GM21737 (cell line): ENCODE measurements around the gene AK1.

Experiments
- ATAC-seq: cut with Tn5 transposase; IDR thresholded peaks from one replicate; pipeline ENCODE4 v1.9.1; 2021; ENCODE audit warnings: mild to moderate bottlenecking, moderate library complexity; ENCODE audit not compliant: unreplicated experiment

AK1 gene

GRCh38 chr9:127825319-127826051, 52.0 kb downstream of the AK1 start:
- no peak for ATAC-seq

- no peak for ATAC-seq
Observed at GRCh38 chr9:127822108-127822507, 55.4 kb downstream of the AK1 start.

GRCh38 chr9:127818574-127818973, 58.9 kb downstream of the AK1 start:
- ATAC-seq = no peak

GRCh38 chr9:127817881-127818434, 59.5 kb downstream of the AK1 start:
- no peak for ATAC-seq

GRCh38 chr9:127816728-127817127, 60.7 kb downstream of the AK1 start:
- ATAC-seq = no peak
